PC-9 (cell line): Measurements from ENCODE around the gene SHROOM3. TPM values are rescaled to one million over a fixed set of nuclear protein-coding genes. Genes with fewer than 3 reads are reported as not detected.

Experiments used
- BruUV-seq: library from RNA; stranded (reverse); fragments of 400-500 nt; replicated peaks from 2 replicates; lab custom pipeline; 2021; lab: Mats Ljungman, UMichigan
- CTCF ChIA-PET: fragments of 300-600 bp; sonication (Branson Sonifier 250); formaldehyde crosslinking; loops from one replicate; lab custom pipeline; 2022; ENCODE audit warnings: antibody characterized with exemption; lab: Charles Lee
- POLR2A ChIA-PET: fragments of 300-600 bp; sonication (Branson Sonifier 250); formaldehyde crosslinking; loops from one replicate; lab custom pipeline; 2022; ENCODE audit warnings: antibody characterized with exemption; ENCODE audit not compliant: unreplicated experiment; lab: Charles Lee
- DNase-seq, 2 experiments: peaks; one replicate each; pipeline versions ENCODE4 v3.0.0 to v3.0.0-alpha.2; 2015 to 2022; ENCODE audit warnings: mixed read lengths in 1 of 2
- H2AFZ ChIP-seq: fragments of 200-600 bp; sonication (generic); 2 replicates; pipeline ENCODE4 v1.8.1; 2017; ENCODE audit warnings: antibody characterized with exemption
- H3F3A ChIP-seq: fragments of 200-600 bp; sonication (generic); 2 replicates; pipeline ENCODE4 v1.8.1; 2017; ENCODE audit warnings: antibody characterized with exemption, mild to moderate bottlenecking, low read depth; ENCODE audit not compliant: insufficient read depth
- H3K27ac ChIP-seq: fragments of 200-600 bp; sonication (generic); 2 replicates; pipeline ENCODE4 v1.6.1; 2016; ENCODE audit warnings: mixed run types
- H3K27me3 ChIP-seq: fragments of 200-600 bp; sonication (generic); 2 replicates; pipeline ENCODE4 v1.6.1; 2016; ENCODE audit warnings: low read depth, mixed run types; ENCODE audit not compliant: insufficient read depth
- H3K36me3 ChIP-seq: fragments of 200-600 bp; sonication (generic); 2 replicates; pipeline ENCODE4 v1.6.1; 2016; ENCODE audit warnings: low read depth, mixed run types
- H3K4me1 ChIP-seq: fragments of 200-600 bp; sonication (generic); replicated peaks from 2 replicates; pipeline ENCODE4 v1.6.1; 2016; ENCODE audit warnings: mixed run types; ENCODE audit not compliant: insufficient read depth
- H3K4me2 ChIP-seq: fragments of 200-600 bp; sonication (generic); 2 replicates; pipeline ENCODE4 v1.6.1; 2017; ENCODE audit warnings: mixed run types
- H3K4me3 ChIP-seq: fragments of 200-600 bp; sonication (generic); 2 replicates; pipeline ENCODE4 v1.6.1; 2016; ENCODE audit warnings: mixed run types
- H3K79me2 ChIP-seq: fragments of 200-600 bp; sonication (generic); 2 replicates; pipeline ENCODE4 v1.6.1; 2017; ENCODE audit warnings: low read depth, mixed run types
- H3K9me2 ChIP-seq: fragments of 200-600 bp; sonication (generic); 2 replicates; pipeline ENCODE4 v1.8.1; 2017; ENCODE audit warnings: mild to moderate bottlenecking; ENCODE audit not compliant: insufficient read depth
- H3K9me3 ChIP-seq: fragments of 200-600 bp; sonication (generic); 2 replicates; pipeline ENCODE4 v1.8.1; 2016; ENCODE audit warnings: low read depth; ENCODE audit not compliant: insufficient read depth
- H4K20me1 ChIP-seq: fragments of 200-600 bp; sonication (generic); 2 replicates; pipeline ENCODE4 v1.8.1; 2017; ENCODE audit not compliant: insufficient read depth
- CTCF ChIP-seq: fragments of 200-600 bp; sonication (generic); conservative IDR thresholded peaks from 2 replicates; pipeline ENCODE4 v1.6.1; 2017; ENCODE audit warnings: mixed run types, antibody characterized with exemption, mild to moderate bottlenecking, moderate library complexity
- EZH2 ChIP-seq: fragments of 200-600 bp; sonication (generic); IDR thresholded peaks from 2 replicates; pipeline ENCODE4 v1.8.0; 2017; ENCODE audit warnings: antibody characterized with exemption, low read depth
- intact Hi-C: fragments of 100-400 bp; cut with micrococcal nuclease; formaldehyde crosslinking; loops from one replicate; pipeline ENCODE4 v1.10.0; 2022; ENCODE audit not compliant: unreplicated experiment
- total RNA-seq: library from RNA; stranded (reverse); gene quantifications from 2 replicates; pipeline ENCODE4 v1.2.3, GENCODE V29; 2021

The SHROOM3 gene
- total RNA-seq, 1 experiment from 2014 or later, result 44.3 TPM

- H3K27ac ChIP-seq, result no peak overlapping the region
- H2AFZ ChIP-seq, result no peak overlapping the region
- no peaks in the 10 kb centered on the region for H3K79me2 ChIP-seq
- H3K36me3 ChIP-seq, result no peaks in the 10 kb centered on the region
- no peak overlapping the region for H3K4me2 ChIP-seq
- H3K4me3 ChIP-seq, result no peak overlapping the region
- no peaks in the 10 kb centered on the region for H3K4me1 ChIP-seq
- intact Hi-C loops, result no loop called here
- no TSS peak for BruUV-seq
- H4K20me1 ChIP-seq, result no peaks in the 10 kb centered on the region
- H3K27me3 ChIP-seq, result no peaks in the 10 kb centered on the region
- DNase-seq, result no peak
- POLR2A ChIA-PET, result no interaction called here
- H3K9me2 ChIP-seq, result no peaks in the 10 kb centered on the region
- no peaks in the 10 kb centered on the region for H3F3A ChIP-seq
- no peaks in the 10 kb centered on the region for H3K9me3 ChIP-seq
- CTCF ChIA-PET, result no interaction called here
- no peak for TF ChIP-seq CTCF
- TF ChIP-seq EZH2, result no peak
These were observed 6.9 kb downstream of the SHROOM3 start for GRCh38 chr4:76441881-76442280.

GRCh38 chr4:76442807-76443206 is 7.8 kb downstream of the SHROOM3 start:
- CTCF ChIA-PET, result no interaction called here
- Histone ChIP-seq H3K4me1 (no peaks in the 10 kb centered on the region), H4K20me1 (no peaks in the 10 kb centered on the region), H3K4me2 (no peak overlapping the region), H3K79me2 (no peaks in the 10 kb centered on the region), H3K4me3 (no peak overlapping the region), H3K27me3 (no peaks in the 10 kb centered on the region), H3K9me2 (no peaks in the 10 kb centered on the region), H3F3A (no peaks in the 10 kb centered on the region), H3K36me3 (no peaks in the 10 kb centered on the region), H2AFZ (no peak overlapping the region), H3K27ac (no peak overlapping the region), H3K9me3 (no peaks in the 10 kb centered on the region)
- intact Hi-C loops, result no loop called here
- POLR2A ChIA-PET, result no interaction called here
- TF ChIP-seq EZH2 (no peak), CTCF (no peak)
- BruUV-seq, result no TSS peak
- DNase-seq, result no peak

GRCh38 chr4:76443376-76443775 is 8.3 kb downstream of the SHROOM3 start:
- H3K9me3 ChIP-seq, result no peaks in the 10 kb centered on the region
- TF ChIP-seq EZH2 (no peak), CTCF (no peak)
- H3K27me3 ChIP-seq, result no peaks in the 10 kb centered on the region
- H3K27ac ChIP-seq, result no peak overlapping the region
- H3F3A ChIP-seq, result no peaks in the 10 kb centered on the region
- no TSS peak for BruUV-seq
- no peak for DNase-seq
- intact Hi-C loops, result no loop called here
- no peaks in the 10 kb centered on the region for H3K79me2 ChIP-seq
- POLR2A ChIA-PET, result no interaction called here
- H4K20me1 ChIP-seq, result no peaks in the 10 kb centered on the region
- H3K4me2 ChIP-seq, result no peak overlapping the region
- H3K9me2 ChIP-seq, result no peaks in the 10 kb centered on the region
- CTCF ChIA-PET, result no interaction called here
- no peak overlapping the region for H2AFZ ChIP-seq
- no peak overlapping the region for H3K4me3 ChIP-seq
- H3K4me1 ChIP-seq, result no peaks in the 10 kb centered on the region
- H3K36me3 ChIP-seq, result no peaks in the 10 kb centered on the region
